Measurements from ENCODE around the gene PWWP2B. TPM values are rescaled to one million over a fixed set of nuclear protein-coding genes. Genes with fewer than 3 reads are reported as not detected.

PWWP2B gene
- total and polyA plus RNA-seq, 2 experiments from 2014 or later, result 2.3 to 12.8 TPM

- Histone ChIP-seq H3K36me3 (ENCODE audit: insufficient read depth) (no peaks in the 10 kb centered on the region), H3K9me2 (ENCODE audit: insufficient read depth) (no peaks in the 10 kb centered on the region), H3K27me3 (ENCODE audit: insufficient read depth) (no peaks in the 10 kb centered on the region), H3K27ac (ENCODE audit: low read depth) (no peak overlapping the region), H2AFZ (no peak overlapping the region), H3F3A (replicated peaks; ENCODE audit: low read depth) (no peaks in the 10 kb centered on the region), H3K4me2 (no peak overlapping the region), H3K79me2 (replicated peaks; ENCODE audit: insufficient read depth) (no peaks in the 10 kb centered on the region), H4K20me1 (replicated peaks; ENCODE audit: insufficient read depth) (no peaks in the 10 kb centered on the region), H3K4me3 (no peak overlapping the region), H3K4me1 (ENCODE audit: insufficient read depth) (no peaks in the 10 kb centered on the region)
- Mint-ChIP-seq H3K9me3 (no peaks in the 10 kb centered on the region), H3K4me1 (peaks cover 31% of the 10 kb centered on the region), H3K4me3 (no peak overlapping the region; the same call in 2 of the 3 replicates), H3K27me3 (ENCODE audit: insufficient read depth, low read depth, poor library complexity) (peaks cover 10% of the 10 kb centered on the region), H3K36me3 (ENCODE audit: low read depth) (no peaks in the 10 kb centered on the region), H3K27ac (no peak overlapping the region)
- no peak for DNase-seq (ENCODE audit: low spot score)
- TF ChIP-seq REST (IDR thresholded peaks at IDR 0.05; ENCODE audit: unreplicated experiment), result no peak
- no peak for TF ChIP-seq STAT1 (IDR thresholded peaks at IDR 0.05; ENCODE audit: unreplicated experiment)
- no peak for TF ChIP-seq JUNB (IDR thresholded peaks at IDR 0.05; ENCODE audit: unreplicated experiment)
- TF ChIP-seq ZNF462 (CRISPR knock-in tag; IDR thresholded peaks at IDR 0.05), result no peak
- TF ChIP-seq POLR2AphosphoS5 (IDR thresholded peaks at IDR 0.05; ENCODE audit: low read depth), result no peak
- no peak for TF ChIP-seq CREB1 (CRISPR knock-in tag; IDR thresholded peaks at IDR 0.05; ENCODE audit: low read depth)
- TF ChIP-seq EZH2 (IDR thresholded peaks at IDR 0.05; ENCODE audit: low read depth, unreplicated experiment), result no peak
- no peak for TF ChIP-seq CTCF (conservative IDR thresholded peaks at IDR 0.05; ENCODE audit: low read depth in 2 of 2)
- TF ChIP-seq ZNF331 (CRISPR knock-in tag; IDR thresholded peaks at IDR 0.05; ENCODE audit: low read depth), result no peak
- no peak for TF ChIP-seq ZNF114 (CRISPR knock-in tag; IDR thresholded peaks at IDR 0.05)
- TF ChIP-seq EZH2phosphoT487 (IDR thresholded peaks at IDR 0.05; ENCODE audit: unreplicated experiment), result no peak
- TF ChIP-seq NANOG (IDR thresholded peaks at IDR 0.05; ENCODE audit: borderline replicate concordance), result no peak
- no peak for TF ChIP-seq ETS1 (IDR thresholded peaks at IDR 0.05)
- ATAC-seq, result no peak
Observed at GRCh38 chr10:132372516-132373095, 24.4 kb upstream of the PWWP2B start.
